Measurements from ENCODE around the gene RARB. TPM values are rescaled to one million over a fixed set of nuclear protein-coding genes. Genes with fewer than 3 reads are reported as not detected.

Gene RARB
- total RNA-seq, 1 donor from 2014 or later = not detected

GRCh38 chr3:25552251-25552650 lies 124.2 kb downstream of the RARB start:
- H3K36me3 Mint-ChIP-seq (ENCODE audit: low read depth) = no peaks in the 10 kb centered on the region
- H3K9me3 Mint-ChIP-seq = no peaks in the 10 kb centered on the region
- ATAC-seq (ENCODE audit: low read depth) (no peak), DNase-seq (no peak)
- intact Hi-C loops (cut with micrococcal nuclease) = no loop called here
- ChIA-PET POLR2A (no interaction called here), CTCF (no interaction called here)
- H3K4me1 Mint-ChIP-seq = no peaks in the 10 kb centered on the region
- TF ChIP-seq CTCF (IDR thresholded peaks at IDR 0.05) = no peak
- H3K27ac Mint-ChIP-seq = no peak overlapping the region
- H3K4me3 Mint-ChIP-seq = no peak overlapping the region
- H3K27me3 Mint-ChIP-seq = peaks cover 7% of the 10 kb centered on the region

GRCh38 chr3:25554376-25554775 lies 126.3 kb downstream of the RARB start:
- intact Hi-C loops (cut with micrococcal nuclease) = no loop called here
- Mint-ChIP-seq H3K9me3 (no peaks in the 10 kb centered on the region), H3K4me1 (no peaks in the 10 kb centered on the region), H3K36me3 (ENCODE audit: low read depth) (no peaks in the 10 kb centered on the region), H3K4me3 (no peak overlapping the region), H3K27ac (no peak overlapping the region), H3K27me3 (peaks cover 7% of the 10 kb centered on the region)
- TF ChIP-seq CTCF (IDR thresholded peaks at IDR 0.05) = no peak
- DNase-seq = no peak
- POLR2A ChIA-PET = no interaction called here
- CTCF ChIA-PET = no interaction called here
- ATAC-seq (ENCODE audit: low read depth) = no peak

GRCh38 chr3:25555695-25556437 lies 127.8 kb downstream of the RARB start:
- intact Hi-C loops (cut with micrococcal nuclease) = no loop called here
- ChIA-PET POLR2A (no interaction called here), CTCF (no interaction called here)
- H3K4me3 Mint-ChIP-seq = no peak overlapping the region
- no peak for DNase-seq
- ATAC-seq (ENCODE audit: low read depth) = no peak
- H3K27me3 Mint-ChIP-seq = peaks cover 7% of the 10 kb centered on the region
- no peaks in the 10 kb centered on the region for H3K4me1 Mint-ChIP-seq
- H3K27ac Mint-ChIP-seq = no peak overlapping the region
- no peaks in the 10 kb centered on the region for H3K9me3 Mint-ChIP-seq
- no peak for TF ChIP-seq CTCF (IDR thresholded peaks at IDR 0.05)
- no peaks in the 10 kb centered on the region for H3K36me3 Mint-ChIP-seq (ENCODE audit: low read depth)

- Mint-ChIP-seq H3K27ac (no peak overlapping the region), H3K4me3 (no peak overlapping the region), H3K36me3 (ENCODE audit: low read depth) (no peaks in the 10 kb centered on the region), H3K4me1 (no peaks in the 10 kb centered on the region), H3K9me3 (no peaks in the 10 kb centered on the region), H3K27me3 (peaks cover 6% of the 10 kb centered on the region)
- ChIA-PET CTCF (no interaction called here), POLR2A (no interaction called here)
- ATAC-seq (ENCODE audit: low read depth) = no peak
- intact Hi-C loops (cut with micrococcal nuclease) = no loop called here
- no peak for TF ChIP-seq CTCF (IDR thresholded peaks at IDR 0.05)
- no peak for DNase-seq
Measured at GRCh38 chr3:25556447-25556846, 128.4 kb downstream of the RARB start.

- H3K9me3 Mint-ChIP-seq = no peaks in the 10 kb centered on the region
- H3K36me3 Mint-ChIP-seq (ENCODE audit: low read depth) = no peaks in the 10 kb centered on the region
- CTCF ChIA-PET = no interaction called here
- H3K27ac Mint-ChIP-seq = no peak overlapping the region
- DNase-seq = no peak
- TF ChIP-seq CTCF (IDR thresholded peaks at IDR 0.05) = no peak
- no peak overlapping the region for H3K4me3 Mint-ChIP-seq
- POLR2A ChIA-PET = no interaction called here
- intact Hi-C loops (cut with micrococcal nuclease) = no loop called here
- no peaks in the 10 kb centered on the region for H3K4me1 Mint-ChIP-seq
- no peak for ATAC-seq (ENCODE audit: low read depth)
- H3K27me3 Mint-ChIP-seq = peaks cover 10% of the 10 kb centered on the region
Measured at GRCh38 chr3:25557694-25558093, 129.6 kb downstream of the RARB start.
